CD4-positive, alpha-beta memory T cell (primary cell): ENCODE data around the gene TIRAP. TPM values are rescaled to one million over a fixed set of nuclear protein-coding genes. Genes with fewer than 3 reads are reported as not detected.

Experiments
- CTCF ChIA-PET: fragments of 350-600 bp; sonication (Branson Sonifier 250); formaldehyde crosslinking; loops from one replicate; lab custom pipeline; 2021; ENCODE audit warnings: inconsistent platforms; ENCODE audit not compliant: partially characterized antibody; lab: Charles Lee
- POLR2A ChIA-PET: fragments of 350-600 bp; sonication (Branson Sonifier 250); formaldehyde crosslinking; loops from one replicate; lab custom pipeline; 2021; ENCODE audit not compliant: partially characterized antibody; lab: Charles Lee
- DNase-seq, 5 donors: peaks; one replicate each; pipeline versions ENCODE4 v3.0.0 to v3.0.0-alpha.2; 2020 to 2022; ENCODE audit warnings: mixed read lengths in 1 of 5
- H3K27ac ChIP-seq: one replicate; pipeline ENCODE4 v1.7.0; 2013; ENCODE audit warnings: low read depth, low read length
- H3K27me3 ChIP-seq: 2 replicates; pipeline ENCODE4 v1.7.0; 2013; ENCODE audit warnings: mild to moderate bottlenecking, low read length, moderate library complexity; ENCODE audit not compliant: insufficient read depth
- H3K36me3 ChIP-seq: 2 replicates; pipeline ENCODE4 v1.7.0; 2013; ENCODE audit warnings: mild to moderate bottlenecking, low read length, moderate library complexity; ENCODE audit not compliant: insufficient read depth
- H3K4me1 ChIP-seq: 2 replicates; pipeline ENCODE4 v1.7.0; 2013; ENCODE audit warnings: mild to moderate bottlenecking, low read length, moderate library complexity; ENCODE audit not compliant: insufficient read depth
- H3K4me3 ChIP-seq, 2 donors: one replicate each; pipeline ENCODE4 v1.7.0; 2013; ENCODE audit warnings: low read length in 2 of 2, mild to moderate bottlenecking in 1 of 2
- H3K9me3 ChIP-seq, 2 donors: one replicate each; pipeline ENCODE4 v1.7.0; 2013; ENCODE audit warnings: low read length in 2 of 2, control low read depth in 1 of 2; ENCODE audit not compliant: control insufficient read depth in 1 of 2
- H3K27ac Mint-ChIP-seq, 7 donors: one replicate each; pipeline ENCODE4 v1.8.0; 2020 to 2021; ENCODE audit warnings: mixed read lengths in 7 of 7, mild to moderate bottlenecking in 6 of 7, inconsistent platforms in 3 of 7, moderate library complexity in 3 of 7
- H3K27me3 Mint-ChIP-seq, 2 donors: one replicate each; pipeline ENCODE4 v1.8.0; 2020 to 2021; ENCODE audit warnings: mixed read lengths in 2 of 2
- H3K36me3 Mint-ChIP-seq, 2 donors: one replicate each; pipeline ENCODE4 v1.8.0; 2020 to 2021; ENCODE audit warnings: mixed read lengths in 2 of 2, inconsistent platforms in 1 of 2, mild to moderate bottlenecking in 1 of 2
- H3K4me1 Mint-ChIP-seq, 4 donors: one replicate each; pipeline ENCODE4 v1.8.0; 2020 to 2021; ENCODE audit warnings: mixed read lengths in 4 of 4, mild to moderate bottlenecking in 1 of 4
- H3K4me3 Mint-ChIP-seq, 8 donors: one replicate each; pipeline ENCODE4 v1.8.0; 2020 to 2021; ENCODE audit warnings: mixed read lengths in 8 of 8, mild to moderate bottlenecking in 7 of 8, moderate library complexity in 6 of 8, inconsistent platforms in 3 of 8
- H3K9me3 Mint-ChIP-seq, 8 donors: one replicate each; pipeline ENCODE4 v1.8.0; 2020 to 2021; ENCODE audit warnings: mixed read lengths in 8 of 8, mild to moderate bottlenecking in 5 of 8, inconsistent platforms in 3 of 8, moderate library complexity in 1 of 8
- intact Hi-C: fragments of 100-400 bp; cut with micrococcal nuclease; formaldehyde crosslinking; loops from one replicate; pipeline ENCODE4 v1.15.1; 2023
- polyA plus RNA-seq, 2 donors: library from polyadenylated mRNA; unstranded; fragments of 300-500 nt; fragmentation: Illumina TruSeq; gene quantifications; one replicate each; pipeline ENCODE4 v1.2.3, GENCODE V29; 2021
- total RNA-seq, 2 experiments: library from RNA; stranded (reverse); gene quantifications; one replicate each; pipeline ENCODE4 v1.2.3, GENCODE V29; 2021

The TIRAP gene
- total and polyA plus RNA-seq, 4 experiments from 2014 or later: 5.9 to 27.4 (median 19.1) TPM

DNA sequence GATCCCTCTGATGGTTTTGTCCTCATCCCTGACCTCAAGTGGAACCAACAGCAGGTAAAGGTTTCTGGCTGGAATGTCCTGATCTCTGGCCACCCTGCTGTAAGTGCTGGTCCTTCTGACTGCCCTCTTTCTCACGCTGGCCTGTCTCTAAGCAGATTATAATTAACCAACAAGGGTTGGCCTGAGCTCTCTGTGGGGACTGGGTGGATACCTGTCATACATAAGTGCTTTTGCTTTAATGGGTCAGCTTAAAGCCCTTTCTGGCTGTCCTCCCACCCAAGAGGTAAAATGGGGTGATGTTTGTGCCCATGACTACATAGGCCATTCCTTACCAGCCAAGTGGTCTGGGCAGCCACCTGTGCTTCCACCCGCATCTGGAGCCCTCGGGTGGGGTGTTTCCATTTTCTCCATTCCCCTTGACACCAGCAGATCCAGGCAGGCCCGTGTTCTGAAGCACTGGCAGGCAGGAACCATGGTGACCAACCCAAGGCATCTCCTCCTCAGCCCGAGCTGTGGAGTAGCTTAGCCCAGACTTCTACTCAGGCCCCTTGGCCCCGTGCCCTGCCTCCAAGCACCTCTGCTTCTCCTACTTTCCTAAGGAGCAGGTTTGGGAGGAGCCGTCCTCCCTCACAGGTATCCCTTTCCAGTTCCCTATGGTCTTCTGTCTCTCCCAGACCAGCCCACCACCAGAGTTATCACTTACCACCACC lies 55.6 kb downstream of the TIRAP start:
- Histone ChIP-seq H3K36me3 (peaks cover 41% of the 10 kb centered on the region), H3K4me1 (no peaks in the 10 kb centered on the region), H3K9me3 (no peaks in the 10 kb centered on the region), H3K4me3 (no peak overlapping the region), H3K27ac (no peak overlapping the region), H3K27me3 (no peaks in the 10 kb centered on the region)
- Mint-ChIP-seq H3K27ac (peak overlapping the region in 3 of 7 donors; percentile 51 to 57 (median 53)), H3K27me3 (no peaks in the 10 kb centered on the region), H3K9me3 (no peaks in the 10 kb centered on the region), H3K4me1 (peaks cover 0 to 16% (median 2%) of the 10 kb centered on the region in 4 donors), H3K4me3 (no peak overlapping the region), H3K36me3 (peaks cover 31 to 67% of the 10 kb centered on the region in 2 donors)
- CTCF ChIA-PET: interaction anchor here (0.7 kb wide), 1 partner anchor 28 kb away, joined by 3 read pairs; no protein-coding TSS in a partner anchor
- intact Hi-C loops: no loop called here
- POLR2A ChIA-PET: no interaction called here
- no peak for DNase-seq

DNA sequence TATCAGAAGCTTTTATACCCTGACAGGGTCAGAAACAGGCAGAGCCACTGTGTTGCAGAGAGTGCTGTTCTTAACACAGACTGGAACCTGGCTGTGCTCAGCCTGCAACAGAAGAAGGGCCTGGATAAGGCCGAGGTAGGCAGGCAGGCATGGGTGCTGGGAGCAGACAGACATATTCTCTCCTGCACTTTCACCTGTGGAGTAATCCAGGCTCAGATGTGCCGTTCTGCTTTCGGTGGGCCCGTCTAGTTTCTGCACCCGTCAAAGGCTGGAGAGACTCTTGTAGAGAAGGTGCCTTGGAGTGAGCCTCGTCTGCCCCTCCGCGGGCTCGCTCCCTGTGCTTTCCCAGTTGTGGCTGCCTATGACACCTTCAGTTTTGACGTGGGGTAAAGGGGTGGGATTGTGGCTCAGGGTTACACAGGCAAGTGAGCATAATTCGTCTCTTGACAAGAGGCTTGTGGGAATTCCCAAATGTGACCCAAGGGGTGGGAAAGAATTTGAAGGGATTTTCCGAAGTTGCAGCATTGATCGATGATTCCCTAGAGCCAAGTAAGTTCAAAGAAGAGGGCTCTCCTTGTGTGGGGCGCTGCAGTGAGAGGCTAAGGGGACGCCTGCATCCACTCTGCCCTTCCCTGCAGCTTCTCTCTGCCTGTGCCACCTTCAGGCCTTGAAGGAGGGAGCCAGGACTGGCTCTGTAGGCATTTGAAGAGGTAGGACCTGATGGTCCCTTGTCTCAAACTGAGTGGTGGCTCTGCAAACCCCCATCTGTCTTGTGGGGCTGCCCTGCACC lies 56.4 kb downstream of the TIRAP start:
- no peak overlapping the region for H3K4me3 ChIP-seq
- POLR2A ChIA-PET: interaction anchor here (1.0 kb wide), 1 partner anchor 15 kb away, joined by 3 read pairs; no protein-coding TSS in a partner anchor
- intact Hi-C loops: no loop called here
- peaks cover 30 to 69% of the 10 kb centered on the region in 2 donors for H3K36me3 Mint-ChIP-seq
- H3K4me1 Mint-ChIP-seq: peaks cover 0 to 16% (median 1%) of the 10 kb centered on the region in 4 donors
- H3K27ac ChIP-seq: no peak overlapping the region
- no peaks in the 10 kb centered on the region for H3K9me3 ChIP-seq
- H3K4me1 ChIP-seq: no peaks in the 10 kb centered on the region
- CTCF ChIA-PET: no interaction called here
- no peaks in the 10 kb centered on the region for H3K27me3 Mint-ChIP-seq
- H3K27me3 ChIP-seq: no peaks in the 10 kb centered on the region
- peaks cover 44% of the 10 kb centered on the region for H3K36me3 ChIP-seq
- no peaks in the 10 kb centered on the region for H3K9me3 Mint-ChIP-seq
- peak overlapping the region in 6 of 7 donors; percentile 1 to 77 (median 44) for H3K27ac Mint-ChIP-seq
- no peak for DNase-seq
- no peak overlapping the region for H3K4me3 Mint-ChIP-seq

DNA sequence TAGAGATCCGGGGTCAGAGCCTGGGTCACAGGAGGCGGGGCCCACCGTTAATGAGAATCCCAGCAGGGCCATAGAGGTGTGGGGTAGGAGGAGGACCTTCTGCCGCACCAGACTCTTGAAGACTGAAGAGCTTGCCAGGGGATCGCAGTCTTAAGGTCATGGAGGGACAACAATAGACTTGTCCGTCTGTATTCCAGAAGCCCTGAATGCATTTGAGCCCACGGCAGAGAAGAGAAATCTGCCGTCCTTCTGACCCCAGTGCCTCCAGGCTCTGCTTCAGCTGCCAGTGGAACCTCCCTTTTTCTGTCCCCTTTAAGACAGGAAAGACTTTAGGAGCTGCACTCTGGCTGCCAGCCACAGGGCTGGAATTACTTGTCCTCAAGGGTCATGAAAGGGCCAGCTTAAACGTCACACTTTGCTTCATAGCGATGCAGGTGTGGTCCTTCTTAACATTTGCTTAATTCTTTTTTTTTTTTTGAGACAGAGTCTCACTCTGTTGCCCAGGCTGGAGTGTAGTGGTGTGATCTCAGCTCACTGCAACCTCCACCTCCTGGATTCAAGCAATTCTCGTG lies 57.1 kb downstream of the TIRAP start:
- H3K9me3 Mint-ChIP-seq: no peaks in the 10 kb centered on the region
- no peaks in the 10 kb centered on the region for H3K27me3 Mint-ChIP-seq
- H3K9me3 ChIP-seq: no peaks in the 10 kb centered on the region
- H3K4me3 Mint-ChIP-seq: no peak overlapping the region
- no peaks in the 10 kb centered on the region for H3K4me1 ChIP-seq
- H3K27ac Mint-ChIP-seq: peak overlapping the region in 1 of 7 donors; percentile 1
- H3K36me3 ChIP-seq: peaks cover 47% of the 10 kb centered on the region
- DNase-seq: no peak
- H3K27ac ChIP-seq: no peak overlapping the region
- POLR2A ChIA-PET: interaction anchor here (0.8 to 1.0 kb wide), 2 partner anchors 14 to 16 kb away, joined by 3 read pairs; partner anchors contain the start of gene ST3GAL4
- peaks cover 0 to 16% (median 1%) of the 10 kb centered on the region in 4 donors for H3K4me1 Mint-ChIP-seq
- H3K36me3 Mint-ChIP-seq: peaks cover 28 to 69% of the 10 kb centered on the region in 2 donors
- intact Hi-C loops: no loop called here
- H3K4me3 ChIP-seq: no peak overlapping the region
- no peaks in the 10 kb centered on the region for H3K27me3 ChIP-seq
- CTCF ChIA-PET: no interaction called here

DNA sequence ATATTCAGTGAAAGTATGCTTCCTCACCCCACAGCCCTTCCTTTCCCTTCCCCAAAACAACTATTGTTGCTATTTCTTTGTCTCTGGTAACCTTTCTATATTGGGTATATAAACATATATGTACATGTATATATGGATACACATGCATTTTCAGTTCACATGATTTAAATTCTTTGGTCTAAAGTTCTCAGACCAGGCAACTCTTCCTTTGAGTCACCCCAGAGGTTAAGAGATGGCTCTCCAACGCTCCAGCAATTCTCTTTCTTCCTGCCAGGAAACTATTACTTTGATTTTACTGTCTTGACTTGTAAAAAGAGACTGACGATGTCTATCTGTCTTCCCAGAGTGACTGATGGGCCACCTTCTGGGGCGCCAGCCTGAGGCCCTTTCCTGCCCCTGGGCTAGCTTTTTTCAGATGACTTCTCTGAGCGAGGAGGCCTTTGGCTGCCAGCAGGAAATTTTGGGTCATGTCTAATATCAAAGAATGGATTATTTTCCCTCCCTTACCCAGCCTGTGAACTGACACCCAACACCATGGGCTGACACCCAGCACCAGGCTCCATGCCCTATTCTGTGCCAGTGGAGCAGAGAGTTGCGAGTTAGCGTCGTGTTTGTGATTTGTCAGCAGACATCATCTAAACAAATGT lies 58.2 kb downstream of the TIRAP start:
- POLR2A ChIA-PET: interaction anchor here (0.5 kb wide), 1 partner anchor 42 kb away, joined by 3 read pairs; no protein-coding TSS in a partner anchor
- no peak for DNase-seq
- Mint-ChIP-seq H3K27ac (peak overlapping the region in 5 of 7 donors; percentile 25 to 90 (median 75)), H3K27me3 (no peaks in the 10 kb centered on the region), H3K9me3 (no peaks in the 10 kb centered on the region), H3K36me3 (peaks cover 25 to 73% of the 10 kb centered on the region in 2 donors), H3K4me3 (no peak overlapping the region), H3K4me1 (peaks cover 0 to 18% (median 1%) of the 10 kb centered on the region in 4 donors)
- Histone ChIP-seq H3K4me1 (no peaks in the 10 kb centered on the region), H3K27me3 (no peaks in the 10 kb centered on the region), H3K4me3 (no peak overlapping the region), H3K36me3 (peaks cover 47% of the 10 kb centered on the region), H3K9me3 (no peaks in the 10 kb centered on the region), H3K27ac (no peak overlapping the region)
- CTCF ChIA-PET: no interaction called here
- intact Hi-C loops: no loop called here

DNA sequence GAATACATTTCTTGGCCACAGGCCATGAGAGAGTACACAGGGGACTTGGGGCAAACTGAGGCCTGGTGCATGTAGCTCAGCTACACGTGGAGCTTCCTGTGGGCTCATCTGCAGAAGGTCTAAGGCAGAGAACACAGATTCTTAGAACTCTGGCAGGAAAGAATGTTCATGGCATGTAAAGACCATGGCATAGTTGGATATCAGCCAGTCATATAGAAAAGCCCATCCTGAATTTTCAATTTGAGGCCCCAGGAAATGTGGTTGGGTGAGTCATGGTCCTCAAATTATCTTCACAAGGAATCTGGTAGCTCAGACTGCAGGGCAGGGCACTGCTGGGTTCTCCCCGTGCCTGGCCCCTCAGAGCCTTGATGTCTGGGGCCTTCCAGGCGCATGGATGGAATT lies 58.9 kb downstream of the TIRAP start:
- H3K27ac Mint-ChIP-seq: peak overlapping the region in 2 of 7 donors; percentile 42 to 90
- H3K4me3 Mint-ChIP-seq: no peak overlapping the region
- peaks cover 0 to 13% (median 0%) of the 10 kb centered on the region in 4 donors for H3K4me1 Mint-ChIP-seq
- ChIA-PET POLR2A (no interaction called here), CTCF (no interaction called here)
- no peak overlapping the region for H3K27ac ChIP-seq
- H3K36me3 ChIP-seq: peaks cover 47% of the 10 kb centered on the region
- H3K9me3 ChIP-seq: no peaks in the 10 kb centered on the region
- H3K27me3 Mint-ChIP-seq: no peaks in the 10 kb centered on the region
- H3K27me3 ChIP-seq: no peaks in the 10 kb centered on the region
- H3K4me3 ChIP-seq: no peak overlapping the region
- H3K36me3 Mint-ChIP-seq: peaks cover 22 to 71% of the 10 kb centered on the region in 2 donors
- H3K9me3 Mint-ChIP-seq: no peaks in the 10 kb centered on the region
- no peak for DNase-seq
- H3K4me1 ChIP-seq: no peaks in the 10 kb centered on the region
- intact Hi-C loops: no loop called here

DNA sequence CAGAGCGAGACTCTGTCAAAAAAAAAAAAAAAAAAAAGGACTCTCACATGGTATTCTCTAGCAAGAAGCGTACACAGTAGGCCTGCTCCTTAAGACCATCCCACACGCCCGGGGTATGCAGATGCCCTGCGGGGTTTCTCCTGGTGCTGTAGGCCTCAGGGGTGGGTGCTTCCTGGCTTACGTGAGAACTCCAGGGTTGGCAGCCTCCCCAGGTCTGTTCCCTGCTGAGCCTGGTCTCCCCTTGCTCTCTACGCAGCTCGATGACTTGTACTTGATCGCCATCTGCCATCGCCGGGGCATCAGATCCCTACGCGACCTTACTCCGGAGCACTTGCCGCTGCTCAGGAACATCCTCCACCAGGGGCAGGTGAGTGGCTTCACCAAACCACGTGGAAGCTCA lies 60.2 kb downstream of the TIRAP start:
- H3K27ac Mint-ChIP-seq: peak overlapping the region in 1 of 7 donors; percentile 57
- no peak overlapping the region for H3K27ac ChIP-seq
- peaks cover 47% of the 10 kb centered on the region for H3K36me3 ChIP-seq
- no peak overlapping the region for H3K4me3 ChIP-seq
- H3K27me3 ChIP-seq: no peaks in the 10 kb centered on the region
- H3K27me3 Mint-ChIP-seq: no peaks in the 10 kb centered on the region
- DNase-seq: no peak
- ChIA-PET POLR2A (interaction anchor here (0.7 kb wide), 2 partner anchors 140 to 369 kb away, joined by 3 read pairs; no protein-coding TSS in a partner anchor), CTCF (no interaction called here)
- peaks cover 0 to 13% (median 0%) of the 10 kb centered on the region in 4 donors for H3K4me1 Mint-ChIP-seq
- H3K4me3 Mint-ChIP-seq: no peak overlapping the region
- no peaks in the 10 kb centered on the region for H3K9me3 Mint-ChIP-seq
- intact Hi-C loops: no loop called here
- H3K36me3 Mint-ChIP-seq: peaks cover 22 to 70% of the 10 kb centered on the region in 2 donors
- no peaks in the 10 kb centered on the region for H3K9me3 ChIP-seq
- H3K4me1 ChIP-seq: no peaks in the 10 kb centered on the region
